Nephron progenitor cell (in vitro differentiated cells): ENCODE measurements around the gene ZAR1L.

ENCODE experiments used
- DNase-seq: peaks from one replicate; pipeline ENCODE4 v3.0.0; 2021
- H3K27ac Mint-ChIP-seq: 2 replicates; pipeline ENCODE4 v1.8.0; 2021; ENCODE audit warnings: mild to moderate bottlenecking, moderate library complexity, mixed read lengths
- H3K27me3 Mint-ChIP-seq: 2 replicates; pipeline ENCODE4 v1.8.0; 2021; ENCODE audit warnings: mild to moderate bottlenecking, low read depth, mixed read lengths; ENCODE audit not compliant: poor library complexity
- H3K36me3 Mint-ChIP-seq: 2 replicates; pipeline ENCODE4 v1.8.0; 2021; ENCODE audit warnings: low read depth, mixed read lengths
- H3K4me1 Mint-ChIP-seq: 2 replicates; pipeline ENCODE4 v1.8.0; 2021; ENCODE audit warnings: mixed read lengths
- H3K4me3 Mint-ChIP-seq: 2 replicates; pipeline ENCODE4 v1.8.0; 2021; ENCODE audit warnings: mild to moderate bottlenecking, moderate library complexity, mixed read lengths
- H3K9me3 Mint-ChIP-seq: 2 replicates; pipeline ENCODE4 v1.8.0; 2021; ENCODE audit warnings: mild to moderate bottlenecking, moderate library complexity, mixed read lengths
- CTCF ChIP-seq: fragments of 200-600 bp; sonication (generic); IDR thresholded peaks from 2 replicates; pipeline ENCODE4 v1.5.0; 2021; ENCODE audit warnings: antibody characterized with exemption

Gene ZAR1L

GRCh38 chr13:32316501-32316900 lies 1.3 kb upstream of the ZAR1L start:
- no peaks in the 10 kb centered on the region for H3K9me3 Mint-ChIP-seq
- H3K4me3 Mint-ChIP-seq: peak overlapping the region; percentile 91
- H3K27me3 Mint-ChIP-seq: peaks cover 4% of the 10 kb centered on the region
- H3K27ac Mint-ChIP-seq: no peak overlapping the region
- DNase-seq: no peak
- peaks cover 30% of the 10 kb centered on the region for H3K36me3 Mint-ChIP-seq
- peaks cover 4% of the 10 kb centered on the region for H3K4me1 Mint-ChIP-seq
- TF ChIP-seq CTCF: no peak

GRCh38 chr13:32316028-32316339 lies 821 bp upstream of the ZAR1L start:
- Mint-ChIP-seq H3K9me3 (no peaks in the 10 kb centered on the region), H3K27ac (peak overlapping the region; percentile 99), H3K4me3 (peak overlapping the region; percentile 91), H3K27me3 (peaks cover 4% of the 10 kb centered on the region), H3K36me3 (peaks cover 25% of the 10 kb centered on the region), H3K4me1 (peaks cover 4% of the 10 kb centered on the region)
- TF ChIP-seq CTCF: no peak
- DNase-seq: no peak

- peaks cover 4% of the 10 kb centered on the region for H3K27me3 Mint-ChIP-seq
- no peak for DNase-seq
- TF ChIP-seq CTCF: no peak
- H3K27ac Mint-ChIP-seq: peak overlapping the region; percentile 99
- no peaks in the 10 kb centered on the region for H3K9me3 Mint-ChIP-seq
- peaks cover 12% of the 10 kb centered on the region for H3K36me3 Mint-ChIP-seq
- H3K4me3 Mint-ChIP-seq: peak overlapping the region; percentile 91
- peaks cover 4% of the 10 kb centered on the region for H3K4me1 Mint-ChIP-seq
These were observed 609 bp downstream of the ZAR1L start for GRCh38 chr13:32314271-32315237.

GRCh38 chr13:32311188-32311897 lies 3.8 kb downstream of the ZAR1L start:
- Mint-ChIP-seq H3K27ac (no peak overlapping the region), H3K4me1 (peaks cover 4% of the 10 kb centered on the region), H3K4me3 (no peak overlapping the region), H3K27me3 (peaks cover 4% of the 10 kb centered on the region), H3K36me3 (no peaks in the 10 kb centered on the region), H3K9me3 (no peaks in the 10 kb centered on the region)
- no peak for TF ChIP-seq CTCF
- DNase-seq: no peak

GRCh38 chr13:32310134-32310706 lies 4.9 kb downstream of the ZAR1L start:
- Mint-ChIP-seq H3K4me1 (no peaks in the 10 kb centered on the region), H3K36me3 (no peaks in the 10 kb centered on the region)

More at GRCh38 chr13:32310134-32310706, 4.9 kb downstream of the ZAR1L start:
- Mint-ChIP-seq H3K27me3 (peaks cover 4% of the 10 kb centered on the region), H3K4me3 (no peak overlapping the region), H3K27ac (no peak overlapping the region), H3K9me3 (no peaks in the 10 kb centered on the region)
- peak; percentile 68 for TF ChIP-seq CTCF
- peak; percentile 20 for DNase-seq
